Left kidney (tissue), 2 donors: ENCODE results near the gene TTLL5. TPM values are rescaled to one million over a fixed set of nuclear protein-coding genes. Genes with fewer than 3 reads are reported as not detected.
"Not testable (repeated sequence)": the region's sequence is repeated elsewhere in the genome, so short reads cannot be mapped to it uniquely, and the experiment has no call there.

Experiments used
- DNase-seq: peaks from one replicate; pipeline ENCODE4 v3.0.0-alpha.2; 2013
- polyA plus RNA-seq: library from polyadenylated mRNA; unstranded; fragments of 120-200 nt; gene quantifications from one replicate; pipeline ENCODE4 v1.2.1, GENCODE V29; 2013; ENCODE audit not compliant: insufficient read length

Gene TTLL5
- polyA plus RNA-seq, 1 donor: 37.0 TPM

DNA sequence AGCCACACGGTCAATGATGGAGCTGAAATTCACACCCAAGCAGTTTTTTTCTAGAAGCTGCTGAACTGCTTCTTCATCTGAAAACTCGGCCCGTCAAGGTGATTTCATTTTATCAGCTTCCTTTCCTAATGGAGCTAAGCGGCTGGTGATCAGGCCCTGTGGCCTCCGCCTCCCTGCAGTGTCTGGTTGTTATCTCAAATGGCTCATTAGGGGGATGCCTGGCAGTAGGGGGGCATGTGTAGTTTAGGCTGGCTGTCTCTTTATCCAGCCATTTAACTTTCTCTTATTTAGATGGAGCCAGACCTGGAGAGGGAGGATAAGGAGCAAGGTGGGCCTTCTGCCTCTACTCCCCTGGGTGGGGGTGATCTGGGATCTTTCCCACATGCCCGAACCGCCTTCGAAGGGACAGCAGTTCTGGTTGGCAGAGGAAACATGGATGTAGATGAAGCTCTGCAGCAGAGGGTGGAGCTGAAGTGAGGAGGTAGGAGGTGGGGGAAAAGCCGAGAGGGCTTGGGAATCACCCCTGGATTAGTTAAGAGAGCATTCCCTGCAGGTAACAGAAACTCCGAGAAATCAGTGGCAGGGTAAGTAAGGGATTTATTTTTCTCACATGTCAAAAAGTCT is 256.4 kb downstream of the TTLL5 start:
- no peak for DNase-seq

DNA sequence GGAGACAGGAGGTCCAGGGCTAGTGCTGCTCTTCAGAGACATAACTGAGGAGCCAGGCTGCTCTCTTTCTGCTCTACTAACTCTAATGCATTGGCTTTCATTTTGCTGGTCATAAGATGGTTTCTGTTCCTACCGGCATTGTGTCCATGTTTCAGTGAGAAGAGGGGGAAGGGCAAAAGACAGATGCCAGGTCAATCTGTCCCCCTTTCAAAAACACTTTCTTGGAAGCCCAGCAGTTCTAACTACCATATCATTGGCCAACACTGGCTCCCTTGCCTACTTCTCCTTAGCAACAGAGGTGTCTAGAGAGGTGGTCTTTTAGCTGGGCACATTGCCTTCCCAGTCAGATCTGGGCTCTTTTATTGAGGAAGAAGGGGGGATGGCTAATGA is 256.9 kb downstream of the TTLL5 start:
- DNase-seq: no peak

DNA sequence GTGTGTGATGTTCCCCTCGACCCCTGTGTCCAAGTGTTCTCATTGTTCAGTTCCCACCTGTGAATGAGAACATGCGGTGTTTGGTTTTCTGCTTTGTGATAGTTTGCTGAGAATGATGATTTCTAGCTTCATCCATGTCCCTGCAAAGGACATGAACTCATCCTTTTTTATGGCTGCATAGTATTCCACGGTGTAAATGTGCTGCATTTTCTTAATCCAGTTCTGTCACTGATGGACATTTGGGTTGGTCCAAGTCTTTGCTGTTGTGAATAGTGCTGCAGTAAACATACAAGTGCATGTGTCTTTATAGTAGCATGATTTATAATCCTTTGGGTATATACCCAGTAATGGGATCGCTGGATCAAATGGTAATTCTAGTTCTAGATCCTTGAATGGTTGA is 259.4 kb downstream of the TTLL5 start:
- not testable (repeated sequence) for DNase-seq

DNA sequence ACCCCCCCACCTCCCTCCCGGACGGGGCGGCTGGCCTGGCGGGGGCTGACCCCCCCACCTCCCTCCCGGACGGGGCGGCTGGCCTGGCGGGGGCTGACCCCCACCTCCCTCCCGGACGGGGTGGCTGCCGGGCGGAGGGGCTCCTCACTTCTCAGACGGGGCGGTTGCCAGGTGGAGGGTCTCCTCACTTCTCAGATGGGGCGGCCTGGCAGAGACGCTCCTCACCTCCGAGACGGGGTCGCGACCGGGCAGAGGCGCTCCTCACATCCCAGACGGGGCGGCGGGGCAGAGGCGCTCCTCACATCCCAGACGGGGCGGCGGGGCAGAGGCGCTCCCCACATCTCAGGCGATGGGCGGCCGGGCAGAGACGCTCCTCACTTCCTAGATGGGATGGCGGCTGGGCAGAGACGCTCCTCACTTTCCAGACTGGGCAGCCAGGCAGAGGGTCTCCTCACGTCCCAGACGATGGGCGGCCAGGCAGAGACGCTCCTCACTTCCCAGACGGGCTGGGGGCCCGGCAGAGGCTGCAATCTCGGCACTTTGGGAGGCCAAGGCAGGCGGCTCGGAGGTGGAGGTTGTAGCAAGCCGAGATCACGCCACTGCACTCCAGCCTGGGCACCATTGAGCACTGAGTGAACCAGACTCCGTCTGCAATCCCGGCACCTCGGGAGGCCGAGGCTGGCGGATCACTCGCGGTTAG is 264.2 kb downstream of the TTLL5 start:
- not testable (repeated sequence) for DNase-seq

DNA sequence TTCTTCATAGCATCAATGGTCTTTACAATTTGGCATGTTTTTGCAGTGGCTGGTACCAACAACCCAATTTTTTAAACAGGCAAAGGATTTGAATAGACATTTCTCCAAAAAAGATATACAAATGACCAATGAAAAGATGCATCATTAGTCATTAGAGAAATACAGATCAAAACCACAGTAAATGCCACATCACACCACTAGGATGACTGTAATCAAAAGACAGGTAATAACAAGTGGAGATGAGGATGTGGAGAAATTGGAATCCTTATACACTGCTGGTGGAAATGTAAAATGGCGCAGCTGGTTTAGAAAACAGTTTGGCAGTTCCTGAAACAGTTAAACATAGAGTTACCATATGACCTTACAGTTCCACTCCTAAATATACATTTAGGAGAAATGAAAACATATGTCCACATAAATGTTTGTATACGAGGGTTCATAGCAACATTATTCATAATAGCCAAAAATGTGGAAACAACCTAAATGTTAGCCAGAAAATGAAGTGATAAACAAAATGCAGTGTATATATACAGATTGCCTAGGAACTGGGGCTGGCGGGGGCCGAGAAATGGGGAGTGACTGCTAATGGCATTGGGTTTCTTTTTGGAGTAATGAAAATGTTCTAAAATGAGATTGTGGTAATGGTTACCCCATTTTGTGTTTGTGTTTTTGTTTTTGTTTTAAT is 265.5 kb downstream of the TTLL5 start:
- DNase-seq: no peak

DNA sequence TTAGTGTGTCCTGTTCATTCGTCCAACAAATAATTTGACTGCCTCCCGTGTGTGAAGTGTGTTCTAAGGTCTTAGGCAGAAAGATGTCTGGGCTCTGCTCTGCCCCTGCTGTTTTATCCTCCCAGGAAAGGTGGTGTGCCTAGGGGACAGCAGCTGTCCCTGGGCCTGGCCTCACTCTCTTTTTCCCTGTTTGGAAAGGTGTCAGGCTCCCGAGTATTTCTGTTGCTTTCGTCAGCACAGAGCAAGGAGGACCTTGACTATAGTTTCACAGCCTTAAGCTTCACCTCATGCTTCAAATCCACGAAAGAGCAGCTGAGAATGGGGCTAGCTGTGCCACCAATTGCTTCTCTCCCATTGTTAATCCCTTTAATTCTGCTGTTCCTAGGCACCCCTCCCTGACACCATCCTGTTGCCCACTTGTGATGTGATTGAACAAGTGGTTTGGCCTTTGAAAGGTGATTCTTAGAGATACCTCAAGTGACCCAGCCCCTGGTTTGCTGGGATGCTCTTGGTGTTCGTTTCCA is 266.6 kb downstream of the TTLL5 start:
- DNase-seq: no peak

DNA sequence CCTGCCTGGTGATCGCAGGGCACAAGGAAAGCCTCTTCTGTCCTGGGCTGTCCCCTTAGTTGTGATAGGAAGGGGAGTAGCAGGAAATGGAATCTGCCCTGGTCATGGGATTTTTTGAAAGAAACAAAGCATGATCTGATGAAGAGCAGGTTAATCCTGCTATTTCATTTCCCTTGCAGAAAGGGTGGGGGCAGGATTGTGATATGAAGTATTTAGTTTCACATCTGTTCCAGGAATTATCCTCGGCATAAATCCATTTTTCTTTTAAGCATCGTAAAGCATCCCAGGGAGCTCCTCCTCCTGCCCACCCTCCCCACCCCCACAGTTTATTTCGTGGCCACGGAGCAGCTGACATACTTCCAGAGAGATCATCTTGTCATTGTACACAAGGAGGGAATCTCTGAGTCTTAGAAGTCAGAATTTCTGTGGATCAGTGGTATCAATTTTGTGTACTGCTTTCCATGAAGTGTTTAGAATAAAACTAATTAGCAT is 267.7 kb downstream of the TTLL5 start:
- peak; percentile 20 for DNase-seq

DNA sequence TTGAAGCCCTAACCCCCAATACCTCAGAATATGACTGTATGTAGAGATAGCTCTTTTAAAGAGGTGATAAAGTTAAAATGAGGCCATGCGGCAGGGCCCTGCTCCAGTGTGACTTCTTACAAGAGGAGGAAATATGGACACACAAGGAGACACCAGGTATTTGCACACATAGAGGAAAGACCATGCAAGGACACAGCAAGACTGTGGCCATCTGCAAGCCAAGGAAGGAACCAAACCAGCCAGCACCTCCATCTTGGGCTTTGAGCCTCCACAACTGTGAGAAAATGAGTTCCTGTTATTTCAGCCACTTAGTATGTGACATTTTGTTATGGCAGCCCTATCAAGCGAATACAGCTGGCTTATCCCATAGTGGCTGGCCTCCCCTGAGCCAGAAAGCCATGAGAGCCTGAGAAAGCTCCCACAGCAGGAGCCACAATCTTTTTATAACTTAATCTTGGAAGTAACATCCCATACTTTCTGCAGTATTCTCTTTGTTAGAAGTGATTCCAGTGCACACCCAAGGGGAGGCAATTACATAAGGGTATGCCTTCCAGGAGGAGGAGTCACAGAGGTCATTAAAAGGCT is 272.8 kb downstream of the TTLL5 start:
- no peak for DNase-seq

DNA sequence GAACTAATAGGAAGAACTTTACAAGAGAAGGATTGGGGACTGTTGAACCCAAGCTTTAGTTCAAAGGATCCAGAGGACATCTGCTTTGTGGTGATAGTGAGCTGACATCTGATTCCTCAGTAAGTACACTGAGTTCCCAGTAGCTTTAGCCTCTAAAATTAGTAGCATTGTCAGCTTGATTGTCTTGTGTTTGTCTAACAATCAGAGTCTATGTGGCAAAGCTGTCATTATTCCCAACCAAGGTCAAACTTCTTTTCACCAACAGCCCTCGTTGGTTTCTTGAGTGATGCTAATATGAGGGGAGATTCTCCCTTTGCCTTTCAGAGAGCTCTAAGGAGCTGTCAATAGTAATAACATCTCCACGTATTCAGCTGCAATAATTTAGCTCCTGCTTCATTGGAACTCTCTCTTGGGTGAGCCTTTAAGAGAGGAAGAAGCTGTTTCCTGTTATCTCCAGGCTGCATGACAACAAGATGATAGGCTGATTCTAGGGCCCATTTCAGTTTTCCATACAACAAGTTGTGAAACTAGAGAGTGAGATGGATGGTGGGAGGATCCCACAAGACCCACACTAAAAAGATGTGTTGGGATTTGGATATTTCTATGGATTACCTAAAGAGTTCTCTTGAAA is 274.1 kb downstream of the TTLL5 start:
- DNase-seq: no peak

DNA sequence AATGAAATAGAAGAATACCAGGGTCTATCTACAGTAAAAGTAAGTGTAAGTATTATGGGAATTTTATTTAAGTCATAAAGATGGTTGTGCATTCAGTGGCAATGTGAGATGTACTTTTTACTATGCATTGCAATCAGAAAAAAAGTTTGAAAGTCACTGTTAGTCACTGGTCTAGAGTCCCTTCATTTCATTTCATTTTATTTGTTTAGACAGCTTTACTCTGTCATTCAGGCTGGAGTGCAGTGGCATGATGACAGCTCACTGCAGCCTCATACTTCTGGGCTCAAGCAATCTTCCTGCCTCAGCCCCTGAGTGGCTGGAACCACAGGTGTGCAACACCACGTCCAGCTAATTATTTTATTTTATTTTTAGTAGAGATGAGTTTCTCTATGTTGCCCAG is 278.2 kb downstream of the TTLL5 start:
- no peak for DNase-seq

DNA sequence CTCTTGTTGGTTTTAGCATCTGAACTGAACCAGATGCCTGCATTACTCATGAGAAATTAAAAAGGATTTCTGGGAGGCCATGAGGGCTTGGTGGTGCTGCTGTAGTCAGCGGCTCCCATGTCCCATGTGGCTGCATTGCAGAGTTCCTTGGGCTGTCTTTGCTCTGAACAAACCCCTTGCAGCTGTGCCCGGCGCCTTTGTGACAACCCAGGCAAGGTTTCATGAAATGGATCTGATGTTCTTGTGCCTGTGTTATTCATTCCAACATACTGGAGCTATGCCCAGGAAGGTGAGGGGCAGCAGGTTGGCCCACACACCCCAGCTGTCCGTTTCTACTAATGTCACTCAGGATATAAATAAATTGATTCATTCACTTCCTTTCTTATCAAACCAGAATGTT is 280.0 kb downstream of the TTLL5 start:
- no peak for DNase-seq

DNA sequence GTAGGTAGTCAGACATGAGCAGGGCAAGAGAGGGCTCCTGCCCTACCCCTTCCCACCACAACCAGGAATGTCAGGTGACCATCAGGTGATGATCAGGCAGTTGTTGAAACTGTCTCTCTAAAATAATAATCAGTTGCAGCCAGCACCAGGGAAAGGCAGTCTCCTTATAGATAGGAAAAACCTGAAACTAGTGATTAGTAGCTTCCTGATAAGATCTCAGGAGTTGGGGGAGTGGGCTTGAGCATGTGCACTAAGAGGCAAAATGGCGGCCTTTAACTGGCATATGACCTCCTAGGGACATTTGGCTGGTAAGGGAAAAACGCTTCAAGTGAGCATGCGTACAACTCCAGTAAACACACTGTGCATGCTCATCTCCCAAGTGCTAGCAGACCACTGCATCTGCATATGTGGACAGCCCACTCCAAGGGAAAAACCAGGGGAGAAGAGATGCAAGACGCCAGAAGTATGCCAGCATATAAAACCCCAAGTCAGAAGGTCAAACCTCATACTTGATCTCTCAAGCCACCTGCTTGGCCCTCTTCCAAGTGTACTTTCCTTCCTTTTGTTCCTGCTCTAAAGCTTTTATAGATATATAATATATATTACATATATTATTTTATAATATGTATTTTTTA is 283.7 kb downstream of the TTLL5 start:
- no peak for DNase-seq

DNA sequence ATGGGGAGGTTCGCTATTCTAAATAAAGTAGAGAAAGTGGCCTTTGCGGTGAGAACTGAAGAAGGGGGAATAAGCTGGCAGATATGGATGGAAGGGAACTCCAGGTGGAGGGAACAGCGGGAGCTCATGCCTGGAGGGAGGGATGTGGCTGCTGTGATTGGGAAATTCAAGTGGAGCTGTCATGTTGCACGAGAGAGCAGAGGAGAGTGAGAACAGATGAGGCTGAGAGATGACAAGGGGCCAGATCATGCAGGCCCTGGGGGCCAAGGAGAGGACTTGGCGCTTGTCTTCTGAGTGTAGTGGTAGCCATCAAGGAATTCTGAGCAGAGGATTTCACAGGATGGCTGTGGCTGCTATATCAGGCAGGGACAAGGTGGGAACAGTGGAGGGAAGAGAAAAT is 285.7 kb downstream of the TTLL5 start:
- DNase-seq: no peak

DNA sequence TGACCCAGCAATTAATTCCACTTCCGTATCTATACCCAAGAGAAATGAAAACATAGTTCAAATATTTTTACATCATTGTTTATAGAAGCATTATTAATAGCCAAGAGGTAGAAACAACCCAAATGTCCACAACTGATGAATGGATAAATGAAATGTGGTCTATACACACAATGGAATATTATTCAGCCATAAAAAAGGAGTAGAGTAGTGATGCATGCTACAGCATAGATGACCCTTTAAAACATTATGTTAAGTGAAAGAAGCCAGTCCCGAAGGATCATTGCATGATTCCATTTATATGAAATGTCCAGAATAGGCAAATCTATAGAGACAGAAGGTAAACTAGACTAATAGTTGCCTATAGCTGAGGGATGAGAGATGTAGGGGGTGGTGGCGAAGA is 291.4 kb downstream of the TTLL5 start:
- no peak for DNase-seq

DNA sequence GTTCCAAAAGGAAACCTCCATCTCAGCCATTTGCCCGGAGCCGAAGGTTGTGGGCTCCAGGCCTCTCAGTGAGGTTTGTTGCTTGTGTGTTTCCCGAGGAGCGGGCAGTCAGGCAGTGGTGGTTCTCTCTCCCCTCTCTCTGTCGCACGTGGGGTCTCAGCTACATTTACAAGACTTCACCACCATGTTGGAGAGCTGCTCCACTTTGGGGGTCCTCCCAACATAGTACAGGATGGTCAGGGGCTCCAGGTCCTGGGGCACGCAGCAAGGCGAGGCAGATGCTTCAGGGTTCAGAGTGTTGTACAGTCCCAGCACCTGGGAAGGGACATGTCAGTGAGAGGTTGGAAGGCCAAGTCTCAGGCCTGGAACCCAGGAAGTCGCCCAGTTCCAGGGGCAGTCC is 298.0 kb downstream of the TTLL5 start:
- DNase-seq: no peak

DNA sequence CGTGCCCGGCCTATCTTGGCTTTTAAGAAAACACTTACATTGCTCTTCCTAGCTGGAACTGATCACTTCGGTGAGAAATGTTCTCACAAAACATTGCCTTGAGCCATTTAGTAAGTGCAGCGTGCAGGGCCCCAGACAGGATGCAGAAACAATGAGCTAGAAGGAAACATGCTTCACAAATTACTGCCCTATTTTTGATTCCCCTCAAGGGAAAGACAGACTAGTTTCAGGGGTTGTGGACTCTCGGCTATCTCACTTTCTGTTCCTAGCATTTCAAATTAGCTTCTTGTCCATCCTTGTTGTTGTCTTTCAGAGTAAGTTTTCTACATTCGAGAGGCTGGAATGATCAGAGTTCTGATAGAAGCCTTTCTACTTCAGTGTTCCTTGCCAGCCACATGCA is 299.2 kb downstream of the TTLL5 start:
- DNase-seq: no peak

DNA sequence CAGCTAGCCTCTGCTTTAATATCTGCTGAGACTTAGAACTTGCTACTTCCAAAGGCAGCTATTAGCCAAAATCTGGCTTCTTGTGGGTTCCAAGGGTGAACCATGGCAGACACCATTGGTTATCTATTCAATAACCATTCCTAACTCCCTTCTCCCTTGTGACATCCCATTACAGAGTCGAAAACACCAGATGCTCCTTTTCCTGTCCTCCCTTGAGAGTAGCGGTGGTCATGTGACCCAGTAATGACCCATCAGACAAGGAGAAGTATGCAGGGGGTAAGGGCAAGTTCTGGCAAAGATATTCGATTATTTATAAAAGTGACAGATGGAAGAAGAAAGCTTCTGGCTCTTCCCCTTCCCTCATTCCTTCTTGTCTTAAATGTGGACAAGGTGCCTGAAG is 300.6 kb downstream of the TTLL5 start:
- no peak for DNase-seq

DNA sequence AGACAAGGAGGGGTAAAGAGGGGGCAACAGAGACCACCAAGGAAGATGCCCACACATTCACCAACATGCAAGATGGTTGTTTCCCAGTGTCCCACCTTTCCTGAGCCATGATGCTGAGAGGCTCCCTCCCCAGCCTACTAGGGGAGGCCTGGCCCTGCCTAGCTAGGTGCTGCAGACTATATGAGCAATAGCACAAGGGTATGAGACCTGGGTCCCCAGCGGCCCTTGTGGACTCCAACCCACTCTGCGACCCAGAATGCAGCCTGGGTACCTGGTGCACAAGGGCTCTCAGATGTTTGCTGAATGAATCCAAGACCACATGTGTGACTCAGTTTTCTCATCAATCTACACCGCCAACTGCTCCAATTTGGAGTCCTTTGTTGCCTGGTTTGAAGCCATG is 306.8 kb downstream of the TTLL5 start:
- DNase-seq: no peak

DNA sequence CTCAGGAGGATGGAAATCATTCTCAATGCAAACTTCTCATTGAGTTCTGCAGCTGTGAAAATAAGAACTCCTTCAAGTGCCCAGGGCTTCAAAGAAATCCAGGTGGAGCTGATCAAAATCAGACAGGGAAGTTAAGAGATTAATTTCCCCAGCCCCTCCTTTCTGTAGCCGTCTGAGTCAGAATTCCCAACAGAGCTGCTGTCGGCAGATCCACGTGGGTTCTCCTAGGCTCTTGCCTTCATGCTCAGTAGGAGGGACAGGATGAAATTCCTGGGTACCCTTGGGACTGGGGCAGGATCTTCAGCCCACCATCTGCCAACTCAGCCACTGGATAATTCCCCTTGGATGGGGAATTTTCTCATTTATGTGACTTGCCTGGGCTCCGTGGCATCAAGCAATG is 307.4 kb downstream of the TTLL5 start:
- DNase-seq: no peak

DNA sequence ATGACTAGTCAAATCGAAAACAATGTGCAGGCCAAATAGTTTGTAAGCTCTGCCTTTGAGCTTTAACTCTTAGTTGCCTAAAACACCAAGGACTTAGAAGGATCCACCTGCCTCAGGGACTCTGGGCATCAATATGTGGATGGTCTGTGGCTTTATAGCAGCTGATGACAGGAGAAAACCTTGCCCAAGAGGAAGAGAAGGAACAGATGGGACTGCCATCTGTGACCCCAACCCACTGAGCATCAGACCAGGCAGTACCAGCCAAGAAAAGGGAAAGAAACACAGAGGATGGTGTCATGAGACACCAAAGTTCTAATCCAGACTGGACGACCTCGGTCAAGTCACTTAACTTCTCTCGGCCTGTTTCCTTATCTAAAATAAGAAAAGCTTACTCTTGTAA is 308.1 kb downstream of the TTLL5 start:
- DNase-seq: no peak

DNA sequence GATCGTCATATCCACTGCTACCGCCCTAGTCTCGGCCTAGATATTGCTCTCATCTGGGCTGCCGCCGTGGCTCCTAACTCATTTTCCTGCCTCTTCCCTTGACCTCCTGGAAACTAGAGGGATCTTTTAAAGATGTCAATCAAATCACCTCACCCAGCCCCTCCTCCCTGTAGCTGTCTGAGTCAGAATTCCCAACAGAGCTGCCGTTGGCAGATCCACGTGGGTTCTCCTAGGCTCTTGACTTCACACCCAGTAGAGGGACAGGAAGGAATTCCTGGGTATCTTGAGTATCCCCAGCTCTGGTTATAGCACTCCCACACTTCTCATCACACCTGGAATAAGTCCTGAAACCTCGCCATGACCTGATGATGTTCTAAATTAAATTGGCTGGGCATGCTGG is 308.8 kb downstream of the TTLL5 start:
- no peak for DNase-seq

DNA sequence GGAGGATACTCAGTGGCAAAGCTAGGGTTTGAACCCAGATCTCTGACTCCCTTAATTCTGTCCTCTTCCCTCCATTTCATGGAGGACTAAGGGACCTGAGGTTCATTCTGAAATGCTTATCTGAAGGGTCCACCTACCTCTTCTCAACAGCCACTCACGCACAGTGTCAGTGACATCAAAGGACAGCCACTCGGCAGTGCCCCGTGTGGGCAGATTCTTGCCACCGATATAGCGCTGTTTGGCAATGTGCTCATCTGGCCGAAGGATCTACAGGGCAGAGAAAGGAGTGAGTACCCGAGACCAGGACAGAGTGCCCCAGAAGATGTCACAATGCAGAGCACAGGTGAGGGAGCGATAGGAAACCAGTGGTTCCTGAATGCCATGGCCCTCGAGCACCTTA is 309.9 kb downstream of the TTLL5 start:
- DNase-seq: no peak
